B cell (primary cell): ENCODE data around the gene UBALD2. TPM values are rescaled to one million over a fixed set of nuclear protein-coding genes. Genes with fewer than 3 reads are reported as not detected.

ENCODE experiments used
- ATAC-seq: fragments of 200-7000 bp; cut with Tn5 transposase; one replicate; pipeline ENCODE4 v1.10.0; 2021; ENCODE audit warnings: low read depth, mild to moderate bottlenecking, moderate number of reproducible peaks, moderate library complexity
- CTCF ChIA-PET: fragments of 350-600 bp; sonication (Branson Sonifier 250); formaldehyde crosslinking; loops from one replicate; lab custom pipeline; 2021; ENCODE audit warnings: antibody characterized with exemption, inconsistent platforms; lab: Charles Lee
- POLR2A ChIA-PET: fragments of 350-600 bp; sonication (Branson Sonifier 250); formaldehyde crosslinking; loops from one replicate; lab custom pipeline; 2021; ENCODE audit warnings: antibody characterized with exemption; lab: Charles Lee
- DNase-seq: peaks from one replicate; pipeline ENCODE4 v3.0.0; 2013
- H2AFZ ChIP-seq: 2 replicates; pipeline ENCODE4 v1.6.1; 2012; ENCODE audit warnings: mild to moderate bottlenecking, low read depth, low read length; ENCODE audit not compliant: insufficient read depth, poor library complexity, severe bottlenecking
- H3K27ac ChIP-seq, 2 donors: 1 replicate in 1 of 2; 2 replicates in 1 of 2; pipeline ENCODE4 v1.5.1; 2012 to 2013; ENCODE audit warnings: low read length in 2 of 2, mild to moderate bottlenecking in 2 of 2, moderate library complexity in 1 of 2
- H3K27me3 ChIP-seq, 4 experiments: fragments of 200-600 bp in 1 of 4; sonication (generic) in 1 of 4; replicated peaks in 1 of 4; 1 replicate in 2 of 4; 2 replicates in 2 of 4; pipeline versions ENCODE4 v1.6.1 to v1.7.0; 2013 to 2016; ENCODE audit warnings: low read length in 3 of 4, mild to moderate bottlenecking in 2 of 4, mixed read lengths in 1 of 4, moderate library complexity in 1 of 4; ENCODE audit not compliant: insufficient read depth in 4 of 4, control insufficient read depth in 3 of 4; ENCODE audit errors: control extremely low read depth in 1 of 4
- H3K36me3 ChIP-seq, 2 experiments: replicated peaks in 1 of 2; 1 replicate in 1 of 2; 2 replicates in 1 of 2; pipeline versions ENCODE4 v1.6.1 to v1.7.1; 2013; ENCODE audit warnings: low read length in 1 of 2; ENCODE audit not compliant: insufficient read depth in 2 of 2, control insufficient read depth in 1 of 2; ENCODE audit errors: control extremely low read depth in 1 of 2, extremely low read depth in 1 of 2
- H3K4me1 ChIP-seq, 2 donors: fragments of 200-600 bp in 1 of 2; sonication (generic) in 1 of 2; 1 replicate in 1 of 2; 2 replicates in 1 of 2; pipeline versions ENCODE4 v1.5.1 to v1.6.1; 2013 to 2017; ENCODE audit warnings: low read length in 2 of 2; ENCODE audit not compliant: control insufficient read depth in 2 of 2, insufficient read depth in 2 of 2
- H3K4me2 ChIP-seq: replicated peaks from 2 replicates; pipeline ENCODE3; 2012; ENCODE audit warnings: mild to moderate bottlenecking, low read depth, low read length; ENCODE audit not compliant: poor library complexity, severe bottlenecking
- H3K4me3 ChIP-seq, 5 experiments: fragments of 200-600 bp in 1 of 5; sonication (generic) in 1 of 5; 1 replicate in 3 of 5; 2 replicates in 2 of 5; pipeline versions ENCODE4 v1.5.1 to v1.7.0; 2011 to 2016; ENCODE audit warnings: low read length in 4 of 5, mild to moderate bottlenecking in 4 of 5, low read depth in 2 of 5, control low read depth in 1 of 5, moderate library complexity in 1 of 5; ENCODE audit not compliant: insufficient read depth in 1 of 5; ENCODE audit errors: control extremely low read depth in 1 of 5, extremely low read depth in 1 of 5
- H3K79me2 ChIP-seq: fragments of 200-600 bp; sonication (generic); one replicate; pipeline ENCODE4 v1.6.0; 2016; ENCODE audit warnings: low read length; ENCODE audit not compliant: control insufficient read depth, insufficient read depth
- H3K9ac ChIP-seq: fragments of 200-600 bp; sonication (generic); 2 replicates; pipeline ENCODE4 v1.6.1; 2017; ENCODE audit warnings: mild to moderate bottlenecking, low read length, moderate library complexity
- H3K9me3 ChIP-seq, 3 donors: one replicate each; pipeline versions ENCODE4 v1.6.1 to v1.7.1; 2013; ENCODE audit warnings: low read length in 2 of 3; ENCODE audit not compliant: control insufficient read depth in 2 of 3, insufficient read depth in 1 of 3; ENCODE audit errors: control extremely low read depth in 1 of 3
- H4K20me1 ChIP-seq: 2 replicates; pipeline ENCODE4 v1.6.0; 2012; ENCODE audit warnings: mild to moderate bottlenecking, low read length; ENCODE audit not compliant: insufficient read depth, control insufficient read depth, poor library complexity, severe bottlenecking
- H3K27ac Mint-ChIP-seq: one replicate; pipeline ENCODE4 v1.8.0; 2021; ENCODE audit warnings: mixed read lengths
- H3K27me3 Mint-ChIP-seq: one replicate; pipeline ENCODE4 v1.8.0; 2021; ENCODE audit warnings: mixed read lengths
- H3K4me1 Mint-ChIP-seq: one replicate; pipeline ENCODE4 v1.8.0; 2021; ENCODE audit warnings: mixed read lengths
- H3K4me3 Mint-ChIP-seq: one replicate; pipeline ENCODE4 v1.8.0; 2021; ENCODE audit warnings: mixed read lengths
- H3K9me3 Mint-ChIP-seq: one replicate; pipeline ENCODE4 v1.8.0; 2022; ENCODE audit warnings: mixed read lengths; ENCODE audit not compliant: insufficient read depth
- EZH2 ChIP-seq: IDR thresholded peaks from 2 replicates; pipeline ENCODE4 v1.6.1; 2012; ENCODE audit warnings: borderline replicate concordance, low read depth, mild to moderate bottlenecking, moderate library complexity, low read length; ENCODE audit not compliant: insufficient read depth, poor library complexity, severe bottlenecking
- WGBS: methylation state at CpG from one replicate; pipeline ENCODE4 v1.1.5; 2013; ENCODE audit warnings: missing lambda C conversion rate; ENCODE audit not compliant: insufficient coverage; 5-methylcytosine and 5-hydroxymethylcytosine counted together
- intact Hi-C: fragments of 100-400 bp; cut with micrococcal nuclease; formaldehyde crosslinking; loops from one replicate; pipeline ENCODE4 v1.10.0; 2022
- polyA plus RNA-seq: library from polyadenylated mRNA; depleted of rRNA; stranded (reverse); fragments of >200 nt; gene quantifications from 2 replicates; pipeline ENCODE4 v1.2.3, GENCODE V29; 2012
- total RNA-seq, 2 donors: library from RNA; stranded (reverse); fragments of 120-200 nt in 1 of 2; gene quantifications; 1 replicate in 1 of 2; 2 replicates in 1 of 2; pipeline versions ENCODE4 v1.2.3 to v1.2.4, GENCODE V29; 2013 to 2022
- TF ChIP-seq, protein P1 (sequence below): fragments of 200-600 bp; IDR thresholded peaks from one replicate; pipeline ENCODE4 v1.8.0; 2022; ENCODE audit warnings: antibody characterized with exemption, mild to moderate bottlenecking

UBALD2 gene
- total and polyA plus RNA-seq, 2 donors (not counting 1 experiment from before 2014, with no cell fraction given): 78.9 to 155 TPM

DNA sequence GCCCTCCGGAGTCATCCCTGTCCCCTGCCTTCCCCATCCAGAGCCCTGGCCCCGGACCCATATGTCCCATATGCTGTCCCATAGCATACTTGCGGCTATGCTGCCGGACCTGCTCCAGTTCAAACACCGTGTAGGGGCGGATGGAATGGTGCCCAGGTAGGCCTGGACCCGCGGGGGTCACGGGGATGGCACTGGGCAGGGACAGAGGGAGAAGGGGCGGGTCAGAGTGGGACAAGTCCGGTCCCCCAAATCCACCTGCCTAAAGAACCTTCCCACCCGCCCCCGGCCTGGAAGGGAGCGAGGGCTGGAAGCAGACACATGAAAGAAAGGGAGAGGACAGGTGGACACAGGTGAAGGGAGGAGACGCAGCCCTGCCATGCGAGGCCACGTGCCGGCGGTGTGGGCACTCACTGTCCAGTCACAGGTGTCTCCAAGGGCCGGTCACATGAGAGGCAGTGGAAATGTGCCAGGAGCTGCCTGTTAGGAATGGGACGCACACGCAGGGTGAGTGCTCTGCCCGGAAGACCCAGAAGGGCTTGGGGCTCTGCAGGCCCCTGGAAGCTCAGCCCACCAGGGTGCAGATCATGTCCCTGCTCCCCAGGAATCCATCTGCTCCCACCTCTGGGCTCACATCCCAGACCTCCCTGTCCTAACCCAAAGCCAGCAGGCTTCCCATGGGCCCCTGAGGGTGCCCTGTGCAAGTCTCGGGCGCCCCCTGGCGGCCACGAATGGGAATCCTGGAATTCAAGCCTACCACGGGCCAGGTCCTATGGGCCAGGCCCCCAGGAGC lies 14.0 kb downstream of the UBALD2 start:
- Histone ChIP-seq H3K4me2 (no peak overlapping the region), H3K9me3 (no peaks in the 10 kb centered on the region), H3K36me3 (no peaks in the 10 kb centered on the region), H3K79me2 (no peaks in the 10 kb centered on the region), H3K27me3 (no peaks in the 10 kb centered on the region), H3K9ac (no peak overlapping the region), H2AFZ (no peak overlapping the region), H4K20me1 (no peaks in the 10 kb centered on the region), H3K4me3 (no peak overlapping the region), H3K4me1 (peaks cover 24 to 30% of the 10 kb centered on the region in 2 donors), H3K27ac (no peak overlapping the region)
- POLR2A ChIA-PET: interaction anchor here (2.4 kb wide), 1 partner anchor 158 kb away, joined by 8 read pairs; no protein-coding TSS in a partner anchor
- CTCF ChIA-PET: interaction anchor here (0.6 to 16.7 kb wide), 69 partner anchors 9 to 426 kb away, joined by 3 to 435 read pairs (median 4); partner anchors contain the start of genes CDK3, EXOC7, FOXJ1 and UBALD2
- TF ChIP-seq, protein P1, sequence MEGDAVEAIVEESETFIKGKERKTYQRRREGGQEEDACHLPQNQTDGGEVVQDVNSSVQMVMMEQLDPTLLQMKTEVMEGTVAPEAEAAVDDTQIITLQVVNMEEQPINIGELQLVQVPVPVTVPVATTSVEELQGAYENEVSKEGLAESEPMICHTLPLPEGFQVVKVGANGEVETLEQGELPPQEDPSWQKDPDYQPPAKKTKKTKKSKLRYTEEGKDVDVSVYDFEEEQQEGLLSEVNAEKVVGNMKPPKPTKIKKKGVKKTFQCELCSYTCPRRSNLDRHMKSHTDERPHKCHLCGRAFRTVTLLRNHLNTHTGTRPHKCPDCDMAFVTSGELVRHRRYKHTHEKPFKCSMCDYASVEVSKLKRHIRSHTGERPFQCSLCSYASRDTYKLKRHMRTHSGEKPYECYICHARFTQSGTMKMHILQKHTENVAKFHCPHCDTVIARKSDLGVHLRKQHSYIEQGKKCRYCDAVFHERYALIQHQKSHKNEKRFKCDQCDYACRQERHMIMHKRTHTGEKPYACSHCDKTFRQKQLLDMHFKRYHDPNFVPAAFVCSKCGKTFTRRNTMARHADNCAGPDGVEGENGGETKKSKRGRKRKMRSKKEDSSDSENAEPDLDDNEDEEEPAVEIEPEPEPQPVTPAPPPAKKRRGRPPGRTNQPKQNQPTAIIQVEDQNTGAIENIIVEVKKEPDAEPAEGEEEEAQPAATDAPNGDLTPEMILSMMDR: peak; percentile 98
- TF ChIP-seq EZH2: no peak
- DNase-seq (peak; percentile 88), ATAC-seq (peak; percentile 59)
- H3K27me3 Mint-ChIP-seq: no peaks in the 10 kb centered on the region
- peak overlapping the region; percentile 37 for H3K27ac Mint-ChIP-seq
- intact Hi-C loops: loop anchor here (1.0 to 10.0 kb wide), 4 partner anchors 97 to 216 kb away; no protein-coding TSS in a partner anchor
- 69% methylated on average over 23 of the region's 28 CpGs for WGBS
- no peak overlapping the region for H3K4me3 Mint-ChIP-seq
- peaks cover 32% of the 10 kb centered on the region for H3K4me1 Mint-ChIP-seq
- H3K9me3 Mint-ChIP-seq: no peaks in the 10 kb centered on the region
